ENCODE results near the gene BACH2. TPM values are rescaled to one million over a fixed set of nuclear protein-coding genes. Genes with fewer than 3 reads are reported as not detected.

BACH2 gene
- total RNA-seq, 1 donor from 2014 or later = 2.1 TPM

DNA sequence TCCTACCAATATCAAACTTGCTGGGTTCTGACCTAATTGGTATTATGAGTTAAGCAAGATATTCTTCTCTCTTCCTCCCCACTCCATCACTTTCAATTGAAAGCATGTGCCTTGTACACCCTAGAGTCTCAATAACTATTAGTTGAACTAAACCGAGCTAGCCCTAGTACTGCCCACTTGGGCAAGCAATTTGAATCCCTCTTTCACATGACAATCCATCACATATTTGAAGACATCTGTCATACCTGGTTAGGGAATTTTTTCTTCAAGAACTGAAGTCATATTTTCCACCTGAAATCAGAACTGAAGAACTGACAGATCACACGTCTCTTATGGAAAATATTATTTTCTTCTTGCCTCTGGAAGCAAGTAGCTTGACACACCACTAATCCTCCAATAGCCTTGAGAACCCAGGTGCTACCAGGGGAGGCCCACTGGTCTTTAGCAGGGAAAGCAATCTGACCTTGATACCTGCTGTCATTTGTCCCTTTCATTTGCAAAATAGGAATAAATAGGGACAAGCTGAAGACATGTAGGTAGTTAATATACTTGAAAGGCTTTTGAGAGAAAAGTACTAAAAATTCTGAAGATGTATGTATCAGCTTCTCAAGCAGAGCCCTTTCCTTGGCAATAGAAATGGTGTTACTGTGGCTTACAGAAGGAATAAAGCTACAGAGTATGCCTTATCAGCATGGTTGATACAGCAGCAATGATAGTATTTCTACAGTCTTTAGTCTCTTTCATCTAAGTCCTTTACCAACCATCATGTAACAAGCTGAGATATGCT is 331.0 kb downstream of the BACH2 start:
- DNase-seq (ENCODE audit: low read depth) (no peak), FAIRE-seq (no peak)
- Histone ChIP-seq H3K4me3 (ENCODE audit: low read depth, low read length) (no peak overlapping the region), H3K27me3 (ENCODE audit: control insufficient read depth, insufficient read depth, low read length) (no peaks in the 10 kb centered on the region), H3K36me3 (ENCODE audit: control insufficient read depth, insufficient read depth, low read length) (no peaks in the 10 kb centered on the region)
- TF ChIP-seq, protein P1, sequence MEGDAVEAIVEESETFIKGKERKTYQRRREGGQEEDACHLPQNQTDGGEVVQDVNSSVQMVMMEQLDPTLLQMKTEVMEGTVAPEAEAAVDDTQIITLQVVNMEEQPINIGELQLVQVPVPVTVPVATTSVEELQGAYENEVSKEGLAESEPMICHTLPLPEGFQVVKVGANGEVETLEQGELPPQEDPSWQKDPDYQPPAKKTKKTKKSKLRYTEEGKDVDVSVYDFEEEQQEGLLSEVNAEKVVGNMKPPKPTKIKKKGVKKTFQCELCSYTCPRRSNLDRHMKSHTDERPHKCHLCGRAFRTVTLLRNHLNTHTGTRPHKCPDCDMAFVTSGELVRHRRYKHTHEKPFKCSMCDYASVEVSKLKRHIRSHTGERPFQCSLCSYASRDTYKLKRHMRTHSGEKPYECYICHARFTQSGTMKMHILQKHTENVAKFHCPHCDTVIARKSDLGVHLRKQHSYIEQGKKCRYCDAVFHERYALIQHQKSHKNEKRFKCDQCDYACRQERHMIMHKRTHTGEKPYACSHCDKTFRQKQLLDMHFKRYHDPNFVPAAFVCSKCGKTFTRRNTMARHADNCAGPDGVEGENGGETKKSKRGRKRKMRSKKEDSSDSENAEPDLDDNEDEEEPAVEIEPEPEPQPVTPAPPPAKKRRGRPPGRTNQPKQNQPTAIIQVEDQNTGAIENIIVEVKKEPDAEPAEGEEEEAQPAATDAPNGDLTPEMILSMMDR (IDR thresholded peaks at IDR 0.05; ENCODE audit: insufficient read depth, low read length, severe bottlenecking) = no peak

DNA sequence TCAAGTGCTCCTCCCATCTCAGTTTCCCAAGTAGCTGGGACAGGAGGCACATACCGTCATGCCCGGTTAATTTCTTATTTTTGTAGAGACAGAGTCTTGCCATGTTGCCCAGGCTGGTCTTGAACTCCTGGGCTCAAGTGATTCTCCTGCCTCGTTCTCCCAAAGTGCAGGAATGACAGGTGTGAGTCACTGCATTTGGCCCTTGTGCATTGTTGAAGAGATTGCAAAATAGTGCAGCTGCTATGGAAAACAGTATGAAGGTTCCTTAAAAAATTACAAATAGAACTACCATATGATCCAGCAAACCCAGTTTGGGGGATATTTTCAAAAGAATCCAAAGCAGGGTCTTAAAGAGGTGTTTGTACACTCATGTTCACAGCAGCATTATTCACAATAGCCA is 333.3 kb downstream of the BACH2 start:
- H3K36me3 ChIP-seq (ENCODE audit: control insufficient read depth, insufficient read depth, low read length) = no peaks in the 10 kb centered on the region
- DNase-seq (ENCODE audit: low read depth) (peak; percentile 33), FAIRE-seq (no peak)
- no peaks in the 10 kb centered on the region for H3K27me3 ChIP-seq (ENCODE audit: control insufficient read depth, insufficient read depth, low read length)
- TF ChIP-seq, protein P1 (IDR thresholded peaks at IDR 0.05; ENCODE audit: insufficient read depth, low read length, severe bottlenecking) = no peak
- H3K4me3 ChIP-seq (ENCODE audit: low read depth, low read length) = no peak overlapping the region

DNA sequence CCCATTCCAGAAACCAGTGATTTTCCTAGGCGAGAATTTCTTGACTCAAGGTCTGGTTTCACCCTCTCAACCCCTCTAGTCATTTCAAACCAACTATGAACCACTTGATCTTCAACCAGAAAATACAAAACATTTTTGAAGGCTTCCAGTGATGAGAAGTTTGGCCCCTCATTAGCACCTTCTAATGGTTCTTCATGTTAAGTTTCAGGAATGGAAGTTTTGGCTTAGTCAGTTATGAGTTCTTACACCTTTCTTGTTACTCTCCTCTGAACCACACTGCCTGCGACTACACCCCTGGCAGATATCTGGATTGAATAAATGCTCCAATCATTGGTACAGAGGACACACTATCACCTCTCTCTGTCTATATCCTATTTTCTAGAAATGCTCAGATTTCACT is 335.2 kb downstream of the BACH2 start:
- DNase-seq (ENCODE audit: low read depth) (no peak), FAIRE-seq (no peak)
- TF ChIP-seq, protein P1 (IDR thresholded peaks at IDR 0.05; ENCODE audit: insufficient read depth, low read length, severe bottlenecking) = no peak
- no peaks in the 10 kb centered on the region for H3K27me3 ChIP-seq (ENCODE audit: control insufficient read depth, insufficient read depth, low read length)
- no peak overlapping the region for H3K4me3 ChIP-seq (ENCODE audit: low read depth, low read length)
- H3K36me3 ChIP-seq (ENCODE audit: control insufficient read depth, insufficient read depth, low read length) = no peaks in the 10 kb centered on the region

DNA sequence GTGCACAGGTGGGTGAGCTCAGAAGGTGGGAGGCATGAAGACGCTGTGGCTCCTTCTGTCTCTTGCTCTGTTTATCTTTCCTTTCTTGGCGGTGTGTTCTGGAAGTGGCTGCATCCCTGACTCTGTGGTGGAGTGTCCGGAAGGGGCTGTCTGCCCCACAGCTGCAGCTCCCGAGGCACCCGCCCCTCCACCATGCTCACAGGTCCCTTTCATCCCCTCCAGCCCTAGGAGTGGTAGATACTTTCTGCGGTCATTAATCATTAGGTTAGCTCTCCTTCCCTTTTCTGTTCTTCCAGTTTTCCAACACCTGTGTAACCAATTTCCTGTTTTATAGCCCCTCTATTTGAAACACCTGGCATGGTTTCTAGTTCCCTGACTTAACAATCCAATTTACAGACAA is 336.8 kb downstream of the BACH2 start:
- FAIRE-seq = no peak
- TF ChIP-seq, protein P1 (IDR thresholded peaks at IDR 0.05; ENCODE audit: insufficient read depth, low read length, severe bottlenecking) = no peak
- no peaks in the 10 kb centered on the region for H3K36me3 ChIP-seq (ENCODE audit: control insufficient read depth, insufficient read depth, low read length)

DNA sequence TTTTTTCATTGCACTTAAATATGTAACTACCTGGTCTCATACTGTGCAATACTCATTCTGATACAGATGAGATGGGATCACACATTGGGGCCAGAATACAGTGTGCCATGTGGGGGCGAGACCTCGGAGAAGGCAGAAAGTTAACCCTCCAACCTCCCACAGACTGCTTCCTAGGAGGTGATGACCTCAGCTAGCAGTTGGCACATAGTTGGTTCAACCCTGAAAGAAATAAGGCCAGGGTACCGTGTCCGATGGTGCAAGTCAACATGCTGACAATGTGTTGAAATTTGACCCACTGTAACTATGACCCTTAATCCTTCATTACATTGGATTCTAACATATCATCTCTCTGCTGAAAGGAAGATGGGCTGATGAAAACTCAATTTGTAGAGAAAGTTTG is 340.5 kb downstream of the BACH2 start:
- DNase-seq (ENCODE audit: low read depth) (no peak), FAIRE-seq (peak; percentile 93)
- TF ChIP-seq, protein P1 (IDR thresholded peaks at IDR 0.05; ENCODE audit: insufficient read depth, low read length, severe bottlenecking) = no peak
- Histone ChIP-seq H3K27me3 (ENCODE audit: control insufficient read depth, insufficient read depth, low read length) (no peaks in the 10 kb centered on the region), H3K4me3 (ENCODE audit: low read depth, low read length) (no peak overlapping the region), H3K36me3 (ENCODE audit: control insufficient read depth, insufficient read depth, low read length) (no peaks in the 10 kb centered on the region)

More for the DNA sequence above, 336.8 kb downstream of the BACH2 start:
- Histone ChIP-seq H3K4me3 (ENCODE audit: low read depth, low read length) (no peak overlapping the region), H3K27me3 (ENCODE audit: control insufficient read depth, insufficient read depth, low read length) (no peaks in the 10 kb centered on the region)
- no peak for DNase-seq (ENCODE audit: low read depth)

DNA sequence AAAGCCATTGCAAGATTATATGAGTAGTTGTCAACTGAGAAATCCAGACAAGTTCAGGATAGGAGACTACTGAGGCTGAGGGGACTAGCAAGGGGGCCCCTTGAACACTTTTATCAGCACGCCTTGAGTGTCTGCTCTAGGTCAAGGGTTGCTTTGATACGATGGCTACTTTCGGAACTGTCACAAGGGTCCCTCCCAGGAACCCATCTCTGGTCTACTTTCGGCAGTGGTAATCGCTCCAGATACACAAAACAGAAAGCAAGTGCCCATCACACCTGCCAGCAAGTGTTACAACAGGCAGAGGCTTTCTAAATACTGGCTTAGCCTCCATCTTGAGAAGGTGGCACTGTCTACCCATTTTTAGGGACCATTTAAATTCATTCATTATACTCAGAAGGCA is 341.3 kb downstream of the BACH2 start:
- DNase-seq (ENCODE audit: low read depth) = no peak
- Histone ChIP-seq H3K36me3 (ENCODE audit: control insufficient read depth, insufficient read depth, low read length) (no peaks in the 10 kb centered on the region), H3K27me3 (ENCODE audit: control insufficient read depth, insufficient read depth, low read length) (no peaks in the 10 kb centered on the region), H3K4me3 (ENCODE audit: low read depth, low read length) (no peak overlapping the region)
- FAIRE-seq = no peak
- TF ChIP-seq, protein P1 (IDR thresholded peaks at IDR 0.05; ENCODE audit: insufficient read depth, low read length, severe bottlenecking) = no peak

All from bronchial epithelial cell (primary cell).